Measurements from ENCODE around the gene FOXC2.

DNA sequence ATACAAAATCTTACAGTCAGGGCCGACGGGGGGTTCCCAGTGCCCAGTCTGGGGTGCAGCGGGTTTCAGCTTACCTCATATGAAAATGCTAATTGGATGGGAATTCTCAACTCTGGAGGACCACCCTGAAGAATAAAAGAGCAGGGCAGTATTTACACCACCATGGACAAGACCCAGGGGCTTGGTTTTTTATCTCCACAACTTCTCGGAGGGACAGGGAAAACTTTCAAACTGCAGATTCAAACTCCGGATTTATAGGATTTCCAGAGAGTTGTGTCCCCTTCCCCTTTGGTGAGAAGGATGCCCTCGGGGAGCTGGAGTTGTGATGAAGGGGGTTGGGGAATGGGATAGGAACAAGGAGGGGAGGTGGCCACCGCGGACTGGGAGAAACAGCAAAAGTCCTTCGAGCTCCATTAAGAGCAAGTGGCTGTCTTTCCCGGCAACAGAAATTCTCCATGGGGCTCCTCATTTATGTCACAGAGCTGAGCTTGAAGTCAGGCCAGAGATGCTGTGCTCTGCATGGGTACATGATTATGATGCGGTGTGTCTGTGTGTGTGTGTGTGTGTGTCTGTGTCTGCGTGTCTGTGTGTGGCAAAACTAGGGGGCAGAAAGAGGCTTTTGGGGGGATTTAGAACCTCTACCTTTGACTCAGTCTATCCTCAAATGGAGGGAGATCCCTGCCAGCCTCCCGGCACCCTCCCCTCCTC, 27.4 kb downstream of the FOXC2 start:
- TF ChIP-seq, protein P1, sequence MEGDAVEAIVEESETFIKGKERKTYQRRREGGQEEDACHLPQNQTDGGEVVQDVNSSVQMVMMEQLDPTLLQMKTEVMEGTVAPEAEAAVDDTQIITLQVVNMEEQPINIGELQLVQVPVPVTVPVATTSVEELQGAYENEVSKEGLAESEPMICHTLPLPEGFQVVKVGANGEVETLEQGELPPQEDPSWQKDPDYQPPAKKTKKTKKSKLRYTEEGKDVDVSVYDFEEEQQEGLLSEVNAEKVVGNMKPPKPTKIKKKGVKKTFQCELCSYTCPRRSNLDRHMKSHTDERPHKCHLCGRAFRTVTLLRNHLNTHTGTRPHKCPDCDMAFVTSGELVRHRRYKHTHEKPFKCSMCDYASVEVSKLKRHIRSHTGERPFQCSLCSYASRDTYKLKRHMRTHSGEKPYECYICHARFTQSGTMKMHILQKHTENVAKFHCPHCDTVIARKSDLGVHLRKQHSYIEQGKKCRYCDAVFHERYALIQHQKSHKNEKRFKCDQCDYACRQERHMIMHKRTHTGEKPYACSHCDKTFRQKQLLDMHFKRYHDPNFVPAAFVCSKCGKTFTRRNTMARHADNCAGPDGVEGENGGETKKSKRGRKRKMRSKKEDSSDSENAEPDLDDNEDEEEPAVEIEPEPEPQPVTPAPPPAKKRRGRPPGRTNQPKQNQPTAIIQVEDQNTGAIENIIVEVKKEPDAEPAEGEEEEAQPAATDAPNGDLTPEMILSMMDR (IDR thresholded peaks at IDR 0.05), result no peak
- TF ChIP-seq POLR2A (IDR thresholded peaks at IDR 0.05), result no peak

Measured in body of pancreas (tissue), 4 donors.